IMR-90 (cell line): Measurements from ENCODE around the gene QKI. TPM values are rescaled to one million over a fixed set of nuclear protein-coding genes. Genes with fewer than 3 reads are reported as not detected.

Experiments used
- ATAC-seq: fragments of 200-7000 bp; cut with Tn5 transposase; 2 replicates; pipeline ENCODE4 v1.9.1; 2020; ENCODE audit warnings: low read depth, mild to moderate bottlenecking, moderate library complexity
- BruUV-seq: library from RNA; stranded (reverse); fragments of 400-500 nt; replicated peaks from 2 replicates; lab custom pipeline; 2021; lab: Mats Ljungman, UMichigan
- CTCF ChIA-PET: fragments of 300-600 bp; formaldehyde crosslinking; extraction: SDS; loops from one replicate; lab custom pipeline; 2021; ENCODE audit warnings: antibody characterized with exemption; lab: Yijun Ruan, JAX
- POLR2A ChIA-PET: fragments of 300-600 bp; sonication (Branson Sonifier 250); formaldehyde crosslinking; loops from one replicate; lab custom pipeline; 2022; ENCODE audit warnings: antibody characterized with exemption; ENCODE audit not compliant: unreplicated experiment; lab: Charles Lee
- DNase-seq: peaks from one replicate; pipeline ENCODE4 v3.0.0; 2013
- H2AFZ ChIP-seq: replicated peaks from 2 replicates; pipeline ENCODE3; 2013; ENCODE audit warnings: low read length, mild to moderate bottlenecking; ENCODE audit not compliant: poor library complexity
- H2AK5ac ChIP-seq: 2 replicates; pipeline ENCODE4 v1.6.1; 2013; ENCODE audit warnings: low read depth, low read length, inconsistent platforms
- H2AK9ac ChIP-seq: replicated peaks from 2 replicates; pipeline ENCODE3; 2013; ENCODE audit warnings: mild to moderate bottlenecking, low read depth, low read length, moderate library complexity; ENCODE audit not compliant: poor library complexity
- H2BK120ac ChIP-seq: 2 replicates; pipeline ENCODE4 v1.6.1; 2013; ENCODE audit warnings: low read depth, low read length, inconsistent platforms
- H2BK15ac ChIP-seq: 3 replicates; pipeline ENCODE4 v1.6.1; 2013; ENCODE audit warnings: low read depth, low read length, inconsistent platforms
- H2BK20ac ChIP-seq: 2 replicates; pipeline ENCODE4 v1.6.1; 2013; ENCODE audit warnings: low read depth, mild to moderate bottlenecking, inconsistent platforms, low read length, moderate library complexity
- H2BK5ac ChIP-seq: 2 replicates; pipeline ENCODE4 v1.6.1; 2013; ENCODE audit warnings: mild to moderate bottlenecking, low read depth, low read length, inconsistent platforms; ENCODE audit not compliant: poor library complexity, severe bottlenecking
- H3K14ac ChIP-seq: replicated peaks from 2 replicates; pipeline ENCODE4 v1.6.1; 2013; ENCODE audit warnings: low read depth, low read length, inconsistent platforms
- H3K18ac ChIP-seq: 2 replicates; pipeline ENCODE4 v1.6.1; 2013; ENCODE audit warnings: low read depth, low read length, control low read depth
- H3K23ac ChIP-seq: 2 replicates; pipeline ENCODE4 v1.6.1; 2013; ENCODE audit warnings: low read depth, low read length, inconsistent platforms
- H3K27ac ChIP-seq: 2 replicates; pipeline ENCODE4 v1.5.1; 2013; ENCODE audit warnings: mild to moderate bottlenecking, control low read depth, low read length; ENCODE audit not compliant: insufficient read depth
- H3K27me3 ChIP-seq: 2 replicates; pipeline ENCODE4 v1.6.1; 2013; ENCODE audit warnings: low read length; ENCODE audit not compliant: control insufficient read depth, insufficient read depth
- H3K36me3 ChIP-seq: 2 replicates; pipeline ENCODE4 v1.6.1; 2013; ENCODE audit warnings: low read length, mixed read lengths; ENCODE audit not compliant: control insufficient read depth, insufficient read depth
- H3K4ac ChIP-seq: 2 replicates; pipeline ENCODE4 v1.6.1; 2013; ENCODE audit warnings: low read depth, low read length, inconsistent platforms
- H3K4me1 ChIP-seq: 2 replicates; pipeline ENCODE4 v1.6.1; 2013; ENCODE audit warnings: low read length, mixed read lengths; ENCODE audit not compliant: control insufficient read depth, insufficient read depth
- H3K4me2 ChIP-seq: 2 replicates; pipeline ENCODE4 v1.6.1; 2013; ENCODE audit warnings: low read depth, mild to moderate bottlenecking, control low read depth, low read length, moderate library complexity
- H3K4me3 ChIP-seq: 2 replicates; pipeline ENCODE4 v1.5.1; 2013; ENCODE audit warnings: low read depth, mild to moderate bottlenecking, control low read depth, low read length, moderate library complexity; ENCODE audit not compliant: insufficient read depth
- H3K56ac ChIP-seq: 2 replicates; pipeline ENCODE4 v1.6.1; 2013; ENCODE audit warnings: low read length, inconsistent platforms; ENCODE audit not compliant: insufficient read depth; ENCODE audit errors: extremely low read depth
- H3K79me1 ChIP-seq, 2 experiments: 2 replicates each; pipeline ENCODE4 v1.6.1; 2013; ENCODE audit warnings: low read length in 2 of 2, inconsistent platforms in 1 of 2, low read depth in 1 of 2
- H3K9ac ChIP-seq: 2 replicates; pipeline ENCODE4 v1.6.1; 2013; ENCODE audit warnings: low read depth, low read length, control low read depth
- H3K9me1 ChIP-seq: 2 replicates; pipeline ENCODE4 v1.6.1; 2013; ENCODE audit warnings: low read length, inconsistent platforms; ENCODE audit not compliant: insufficient read depth
- H3K9me3 ChIP-seq: 2 replicates; pipeline ENCODE4 v1.6.1; 2013; ENCODE audit warnings: low read length; ENCODE audit not compliant: control insufficient read depth, insufficient read depth
- H4K20me1 ChIP-seq: 2 replicates; pipeline ENCODE4 v1.6.1; 2013; ENCODE audit warnings: low read length, inconsistent platforms; ENCODE audit not compliant: insufficient read depth
- H4K5ac ChIP-seq: 2 replicates; pipeline ENCODE4 v1.6.1; 2013; ENCODE audit warnings: mild to moderate bottlenecking, low read depth, low read length, control low read depth
- H4K8ac ChIP-seq, 2 experiments: 2 replicates each; pipeline ENCODE4 v1.6.1; 2013; ENCODE audit warnings: low read depth in 2 of 2, low read length in 2 of 2, control low read depth in 1 of 2, inconsistent platforms in 1 of 2
- H4K91ac ChIP-seq: 2 replicates; pipeline ENCODE4 v1.6.1; 2013; ENCODE audit warnings: low read depth, low read length, inconsistent platforms; ENCODE audit not compliant: insufficient read depth
- FOS ChIP-seq: fragments of 150-350 bp; IDR thresholded peaks from 2 replicates; pipeline ENCODE4 v1.6.1; 2016; ENCODE audit warnings: low read depth, low read length
- MAFK ChIP-seq: IDR thresholded peaks from 2 replicates; pipeline ENCODE4 v1.6.1; 2012; ENCODE audit warnings: low read depth, low read length, improper control_type of control experiment
- MXI1 ChIP-seq: IDR thresholded peaks from 2 replicates; pipeline ENCODE4 v1.6.1; 2012; ENCODE audit warnings: low read depth, mild to moderate bottlenecking, low read length, moderate library complexity, borderline replicate concordance
- POLR2A ChIP-seq: IDR thresholded peaks from 2 replicates; pipeline ENCODE4 v1.6.1; 2012; ENCODE audit warnings: mild to moderate bottlenecking, low read depth, low read length
- RCOR1 ChIP-seq: IDR thresholded peaks from 2 replicates; pipeline ENCODE4 v1.6.1; 2012; ENCODE audit warnings: mild to moderate bottlenecking, low read length, improper control_type of control experiment; ENCODE audit not compliant: insufficient replicate concordance
- RFX5 ChIP-seq: IDR thresholded peaks from 2 replicates; pipeline ENCODE4 v1.8.0; 2012; ENCODE audit warnings: low read depth, mild to moderate bottlenecking, low read length, moderate library complexity
- SMC3 ChIP-seq: fragments of 150-350 bp; IDR thresholded peaks from 2 replicates; pipeline ENCODE4 v1.6.1; 2016; ENCODE audit warnings: low read depth, mild to moderate bottlenecking, antibody characterized with exemption, low read length, moderate library complexity
- WGBS, 2 experiments: methylation state at CpG; one replicate each; pipeline versions ENCODE4 v1.1.5 to v1.1.7; 2013; ENCODE audit warnings: missing lambda C conversion rate in 2 of 2; ENCODE audit not compliant: insufficient read length in 1 of 2; ENCODE audit errors: extremely low coverage in 2 of 2; 5-methylcytosine and 5-hydroxymethylcytosine counted together
- dilution Hi-C: fragments of 300-500 bp; cut with HindIII; formaldehyde crosslinking; loops from one replicate; pipeline ENCODE4 v1.14.3; 2018; ENCODE audit warnings: low sequenced_read_pairs; ENCODE audit not compliant: unreplicated experiment
- in situ Hi-C: fragments of 300-500 bp; cut with MboI; formaldehyde crosslinking; loops from 3 replicates; pipeline ENCODE4 v1.14.3; 2019; ENCODE audit warnings: low sequenced_read_pairs, inconsistent platforms, mixed read lengths
- intact Hi-C: fragments of 100-400 bp; cut with micrococcal nuclease; formaldehyde crosslinking; loops from 2 replicates; pipeline ENCODE4 v1.10.0; 2022
- polyA plus RNA-seq, 3 experiments: library from polyadenylated mRNA; depleted of rRNA; stranded (reverse); fragments of >200 nt; gene quantifications; 2 replicates each; pipeline ENCODE4 v1.2.3, GENCODE V29; 2012; ENCODE audit warnings: low replicate concordance in 1 of 3
- total RNA-seq: library from RNA; depleted of rRNA; stranded (reverse); fragments of >200 nt; gene quantifications from 2 replicates; pipeline ENCODE4 v1.2.3, GENCODE V29; 2012

QKI gene
- total and polyA plus RNA-seq, 2 of the 4 experiments (the other 2 are of a cell fraction) = 112 to 232 TPM

DNA sequence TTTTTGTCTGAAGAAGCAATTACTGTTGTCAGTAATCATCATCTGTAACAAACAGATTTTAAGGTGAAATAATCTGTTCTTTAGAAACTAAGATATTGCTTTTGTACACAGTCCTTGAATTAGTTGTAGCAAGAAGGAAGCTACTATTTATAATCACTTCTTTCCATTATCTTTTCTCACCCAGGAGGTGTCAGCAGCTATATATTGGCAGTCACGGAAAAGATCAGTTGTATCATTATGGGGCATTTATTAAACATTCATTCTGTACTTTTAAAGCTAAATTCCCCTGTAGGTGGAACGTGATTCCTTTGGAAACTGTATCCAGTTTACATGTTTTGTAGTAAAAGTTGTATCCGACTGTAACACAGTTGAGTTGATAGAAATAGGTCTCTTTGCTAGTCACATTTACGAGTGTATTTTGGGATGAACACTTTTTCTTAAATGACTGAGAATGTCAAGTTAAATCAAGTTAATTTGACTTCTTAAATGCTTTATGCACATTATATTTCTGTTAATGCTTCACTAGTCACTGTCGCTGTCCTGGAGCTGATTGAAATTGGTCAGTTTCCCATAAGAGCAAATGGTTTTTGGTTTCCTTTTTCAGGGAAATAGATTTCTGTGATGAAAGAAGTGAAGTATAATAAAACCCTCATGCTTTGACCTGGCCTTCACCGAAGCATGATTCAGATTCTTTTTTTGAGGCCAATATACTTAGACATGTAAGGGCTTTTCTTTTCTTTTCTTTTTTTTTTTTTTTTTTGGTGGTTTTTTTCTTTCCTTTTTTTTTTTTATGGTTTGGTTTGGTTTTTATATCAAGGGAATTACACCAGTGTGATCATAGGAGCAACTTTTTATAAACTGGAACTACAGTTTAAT lies 5.1 kb downstream of the QKI start:
- Histone ChIP-seq H2BK20ac (no peak overlapping the region), H3K27me3 (no peaks in the 10 kb centered on the region), H3K23ac (peak overlapping the region; percentile 48; the same call in 1 of the 2 replicates), H3K9me1 (no peaks in the 10 kb centered on the region; the same call in 1 of the 2 replicates), H2BK5ac (peak overlapping the region; percentile 50), H3K56ac (no peak overlapping the region), H4K5ac (no peak overlapping the region), H4K91ac (no peak overlapping the region), H2AFZ (no peak overlapping the region), H3K4ac (no peak overlapping the region), H3K79me1 (peaks cover 5 to 14% of the 10 kb centered on the region in 2 experiments; a peak in 3 of 4 replicates), H3K9me3 (no peaks in the 10 kb centered on the region), H3K14ac (no peak overlapping the region), H3K4me1 (peaks cover 10% of the 10 kb centered on the region), H3K4me2 (peak overlapping the region; percentile 92), H2AK9ac (no peak overlapping the region), H3K18ac (no peak overlapping the region), H2AK5ac (no peak overlapping the region), H4K8ac (no peak overlapping the region), H3K27ac (no peak overlapping the region), H4K20me1 (peaks cover 56% of the 10 kb centered on the region), H3K4me3 (0 out of 2 replicates have a peak overlapping the region, but pooled peaks have one; percentile 12), H2BK120ac (no peak overlapping the region), H3K36me3 (no peaks in the 10 kb centered on the region), H2BK15ac (no peak overlapping the region), H3K9ac (peak overlapping the region; percentile 18; the same call in 1 of the 2 replicates)
- ATAC-seq = no peak
- DNase-seq = peak; percentile 44
- WGBS, 2 experiments = no CpG with 5 or more reads among the region's 6 CpGs
- ChIA-PET CTCF (interaction anchor here (0.6 kb wide), 1 partner anchor 1049 kb away, joined by 3 read pairs; no protein-coding TSS in a partner anchor), POLR2A (no interaction called here)
- dilution Hi-C loops (no loop called here), in situ Hi-C loops (loop anchor here (5.0 to 25.0 kb wide), 2 partner anchors 453 to 2007 kb away; no protein-coding TSS in a partner anchor), intact Hi-C loops (loop anchor here (5.0 to 10.0 kb wide), 5 partner anchors 113 to 1825 kb away; no protein-coding TSS in a partner anchor)
- TF ChIP-seq POLR2A (no peak), MAFK (no peak), RFX5 (no peak), MXI1 (no peak), FOS (no peak), SMC3 (no peak), RCOR1 (no peak)
- BruUV-seq = no TSS peak
